OCI-M1 (cell line): Measurements from ENCODE around the gene VRK1.

ENCODE experiments used
- DNase-seq: peaks from one replicate; lab custom pipeline; 2025; lab: John Stamatoyannopoulos, UW

Gene VRK1

GRCh38 chr14:96824283-96824682 is 27.1 kb downstream of the VRK1 start:
- no peak for DNase-seq

GRCh38 chr14:96826818-96827217 is 29.6 kb downstream of the VRK1 start:
- peak; percentile 18 for DNase-seq

GRCh38 chr14:96827290-96827689 is 30.1 kb downstream of the VRK1 start:
- DNase-seq, result no peak

- DNase-seq, result peak; percentile 12
Observed at GRCh38 chr14:96829791-96830190, 32.6 kb downstream of the VRK1 start.

- peak; percentile 72 for DNase-seq
Observed at GRCh38 chr14:96830946-96831345, 33.8 kb downstream of the VRK1 start.

- DNase-seq, result no peak
Observed at GRCh38 chr14:96832351-96832750, 35.2 kb downstream of the VRK1 start.

- DNase-seq, result no peak
Observed at GRCh38 chr14:96838449-96838848, 41.3 kb downstream of the VRK1 start.

- no peak for DNase-seq
Observed at GRCh38 chr14:96839251-96839650, 42.1 kb downstream of the VRK1 start.

- DNase-seq, result no peak
Observed at GRCh38 chr14:96843137-96843536, 46.0 kb downstream of the VRK1 start.

- no peak for DNase-seq
Observed at GRCh38 chr14:96844857-96845570, 47.8 kb downstream of the VRK1 start.

- DNase-seq, result no peak
Observed at GRCh38 chr14:96847451-96847850, 50.3 kb downstream of the VRK1 start.

- no peak for DNase-seq
Observed at GRCh38 chr14:96848011-96848410, 50.8 kb downstream of the VRK1 start.

- DNase-seq, result no peak
Observed at GRCh38 chr14:96849733-96850132, 52.6 kb downstream of the VRK1 start.

GRCh38 chr14:96851694-96852381 is 54.7 kb downstream of the VRK1 start:
- DNase-seq, result no peak

- DNase-seq, result peak; percentile 58
Observed at GRCh38 chr14:96852823-96853422, 55.7 kb downstream of the VRK1 start.

GRCh38 chr14:96858643-96859042 is 61.5 kb downstream of the VRK1 start:
- no peak for DNase-seq

GRCh38 chr14:96861568-96862310 is 64.6 kb downstream of the VRK1 start:
- DNase-seq, result no peak

- no peak for DNase-seq
Observed at GRCh38 chr14:96863327-96863985, 66.3 kb downstream of the VRK1 start.

GRCh38 chr14:96863986-96864330 is 66.8 kb downstream of the VRK1 start:
- DNase-seq, result no peak

- DNase-seq, result no peak
Observed at GRCh38 chr14:96867634-96868033, 70.5 kb downstream of the VRK1 start.

GRCh38 chr14:96874127-96874526 is 76.9 kb downstream of the VRK1 start:
- DNase-seq, result no peak

- no peak for DNase-seq
Observed at GRCh38 chr14:96876747-96877146, 79.6 kb downstream of the VRK1 start.
